Erythroblast (primary cell): ENCODE measurements around the gene PPDPF.

Experiments used
- GATA1 ChIP-seq: IDR thresholded peaks from 2 replicates; pipeline ENCODE4 v1.6.1; 2011; ENCODE audit warnings: low read depth, mild to moderate bottlenecking, control low read depth, low read length, moderate library complexity
- POLR2A ChIP-seq: IDR thresholded peaks from 2 replicates; pipeline ENCODE4 v1.6.1; 2011; ENCODE audit warnings: mild to moderate bottlenecking, low read length

DNA sequence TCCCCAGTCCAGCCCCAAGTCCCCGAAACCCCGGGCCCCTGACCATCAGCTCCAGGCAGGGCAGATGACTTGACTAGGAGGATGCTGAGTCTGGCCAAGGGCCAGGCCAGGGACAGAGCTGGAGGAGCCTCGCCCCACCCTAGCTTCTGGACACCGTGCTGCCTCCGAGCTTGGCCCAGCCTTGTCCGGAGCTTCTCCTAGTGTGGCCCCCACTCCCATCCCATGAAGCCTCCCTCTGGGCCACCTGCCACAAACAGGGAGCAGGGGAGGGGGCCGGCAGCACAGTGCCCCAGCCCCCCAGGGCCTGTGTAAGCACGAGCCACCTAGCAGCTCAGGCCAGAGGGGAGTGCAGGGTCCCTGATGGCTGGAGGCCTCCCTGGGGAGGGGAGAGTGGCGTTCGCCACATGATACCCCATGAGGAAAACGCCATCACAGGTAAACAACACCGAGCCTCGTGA lies 27.0 kb upstream of the PPDPF start:
- TF ChIP-seq POLR2A, result no peak
- TF ChIP-seq GATA1, result no peak
